ENCODE measurements around the gene USP17L27. TPM values are rescaled to one million over a fixed set of nuclear protein-coding genes. Genes with fewer than 3 reads are reported as not detected.
"Not testable (repeated sequence)": the region's sequence is repeated elsewhere in the genome, so short reads cannot be mapped to it uniquely, and the experiment has no call there.

USP17L27 gene, protein sequence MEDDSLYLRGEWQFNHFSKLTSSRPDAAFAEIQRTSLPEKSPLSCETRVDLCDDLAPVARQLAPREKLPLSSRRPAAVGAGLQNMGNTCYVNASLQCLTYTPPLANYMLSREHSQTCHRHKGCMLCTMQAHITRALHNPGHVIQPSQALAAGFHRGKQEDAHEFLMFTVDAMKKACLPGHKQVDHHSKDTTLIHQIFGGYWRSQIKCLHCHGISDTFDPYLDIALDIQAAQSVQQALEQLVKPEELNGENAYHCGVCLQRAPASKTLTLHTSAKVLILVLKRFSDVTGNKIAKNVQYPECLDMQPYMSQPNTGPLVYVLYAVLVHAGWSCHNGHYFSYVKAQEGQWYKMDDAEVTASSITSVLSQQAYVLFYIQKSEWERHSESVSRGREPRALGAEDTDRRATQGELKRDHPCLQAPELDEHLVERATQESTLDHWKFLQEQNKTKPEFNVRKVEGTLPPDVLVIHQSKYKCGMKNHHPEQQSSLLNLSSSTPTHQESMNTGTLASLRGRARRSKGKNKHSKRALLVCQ
- not detected for total RNA-seq

DNA sequence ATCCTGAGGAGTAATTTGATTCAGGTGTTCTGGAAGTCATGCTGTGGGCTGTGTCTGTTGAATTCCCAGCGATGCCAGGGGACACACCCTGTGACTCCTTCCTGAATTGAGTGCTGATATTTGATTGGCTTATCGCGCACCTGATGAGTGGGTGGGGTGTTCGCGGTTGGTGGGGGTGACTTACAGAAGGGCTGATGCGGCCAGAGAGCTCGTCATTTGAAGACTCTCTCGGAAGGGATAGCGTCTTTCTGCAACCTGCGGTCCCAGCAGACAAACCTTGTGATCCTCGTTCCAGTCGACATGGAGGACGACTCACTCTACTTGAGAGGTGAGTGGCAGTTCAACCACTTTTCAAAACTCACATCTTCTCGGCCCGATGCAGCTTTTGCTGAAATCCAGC, at the start of gene USP17L27:
Gene USP17L27, plus strand, starts transcription at position 301 of the 400 bp plus-strand sequence. Its CDS starts 0 bp downstream, at position 301.
- intact Hi-C loops (cut with DNase I); DNase-seq (ENCODE audit: low spot score): not testable (repeated sequence)

GRCh38 chr4:9324191-9324590, 19.8 kb upstream of the USP17L27 start:
- intact Hi-C loops (cut with DNase I); DNase-seq (ENCODE audit: low spot score); ATAC-seq: not testable (repeated sequence)

More for the DNA sequence above, at the start of gene USP17L27:
- not testable (repeated sequence) for ATAC-seq

DNA sequence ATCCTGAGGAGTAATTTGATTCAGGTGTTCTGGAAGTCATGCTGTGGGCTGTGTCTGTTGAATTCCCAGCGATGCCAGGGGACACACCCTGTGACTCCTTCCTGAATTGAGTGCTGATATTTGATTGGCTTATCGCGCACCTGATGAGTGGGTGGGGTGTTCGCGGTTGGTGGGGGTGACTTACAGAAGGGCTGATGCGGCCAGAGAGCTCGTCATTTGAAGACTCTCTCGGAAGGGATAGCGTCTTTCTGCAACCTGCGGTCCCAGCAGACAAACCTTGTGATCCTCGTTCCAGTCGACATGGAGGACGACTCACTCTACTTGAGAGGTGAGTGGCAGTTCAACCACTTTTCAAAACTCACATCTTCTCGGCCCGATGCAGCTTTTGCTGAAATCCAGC, 19.1 kb upstream of the USP17L27 start, which contains the start of gene USP17L24:
Gene USP17L24, plus strand, starts transcription at position 301 of the 400 bp plus-strand sequence. Its CDS starts 0 bp downstream, at position 301.
- intact Hi-C loops (cut with DNase I); ATAC-seq; DNase-seq (ENCODE audit: low spot score): not testable (repeated sequence)

- DNase-seq (ENCODE audit: low spot score); ATAC-seq; intact Hi-C loops (cut with DNase I): not testable (repeated sequence)
Measured at GRCh38 chr4:9329611-9330010, 14.3 kb upstream of the USP17L27 start, which contains the start of gene USP17L25. USP17L25 (plus strand) TSS chr4:9329911; CDS start chr4:9329911, 0 bp downstream.

GRCh38 chr4:9334358-9334757, 9.6 kb upstream of the USP17L27 start, which contains the start of gene USP17L26:
USP17L26 (plus strand) TSS chr4:9334658; CDS start chr4:9334658, 0 bp downstream.
- DNase-seq (ENCODE audit: low spot score); intact Hi-C loops (cut with DNase I); ATAC-seq: not testable (repeated sequence)

DNA sequence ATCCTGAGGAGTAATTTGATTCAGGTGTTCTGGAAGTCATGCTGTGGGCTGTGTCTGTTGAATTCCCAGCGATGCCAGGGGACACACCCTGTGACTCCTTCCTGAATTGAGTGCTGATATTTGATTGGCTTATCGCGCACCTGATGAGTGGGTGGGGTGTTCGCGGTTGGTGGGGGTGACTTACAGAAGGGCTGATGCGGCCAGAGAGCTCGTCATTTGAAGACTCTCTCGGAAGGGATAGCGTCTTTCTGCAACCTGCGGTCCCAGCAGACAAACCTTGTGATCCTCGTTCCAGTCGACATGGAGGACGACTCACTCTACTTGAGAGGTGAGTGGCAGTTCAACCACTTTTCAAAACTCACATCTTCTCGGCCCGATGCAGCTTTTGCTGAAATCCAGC, 4.8 kb upstream of the USP17L27 start, which contains the start of gene USP17L5:
Gene USP17L5, plus strand, starts transcription at position 301 of the 400 bp plus-strand sequence. Its CDS starts 0 bp downstream, at position 301.
- intact Hi-C loops (cut with DNase I); ATAC-seq; DNase-seq (ENCODE audit: low spot score): not testable (repeated sequence)

GRCh38 chr4:9348593-9348992, 4.6 kb downstream of the USP17L27 start, which contains the start of gene USP17L28:
USP17L28 (plus strand) TSS chr4:9348893; CDS start chr4:9348893, 0 bp downstream.
- ATAC-seq; DNase-seq (ENCODE audit: low spot score); intact Hi-C loops (cut with DNase I): not testable (repeated sequence)

GRCh38 chr4:9350866-9351265, 6.9 kb downstream of the USP17L27 start:
- DNase-seq (ENCODE audit: low spot score); ATAC-seq; intact Hi-C loops (cut with DNase I): not testable (repeated sequence)

DNA sequence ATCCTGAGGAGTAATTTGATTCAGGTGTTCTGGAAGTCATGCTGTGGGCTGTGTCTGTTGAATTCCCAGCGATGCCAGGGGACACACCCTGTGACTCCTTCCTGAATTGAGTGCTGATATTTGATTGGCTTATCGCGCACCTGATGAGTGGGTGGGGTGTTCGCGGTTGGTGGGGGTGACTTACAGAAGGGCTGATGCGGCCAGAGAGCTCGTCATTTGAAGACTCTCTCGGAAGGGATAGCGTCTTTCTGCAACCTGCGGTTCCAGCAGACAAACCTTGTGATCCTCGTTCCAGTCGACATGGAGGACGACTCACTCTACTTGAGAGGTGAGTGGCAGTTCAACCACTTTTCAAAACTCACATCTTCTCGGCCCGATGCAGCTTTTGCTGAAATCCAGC, 9.4 kb downstream of the USP17L27 start, which contains the start of gene USP17L29:
Gene USP17L29, plus strand, starts transcription at position 301 of the 400 bp plus-strand sequence. Its CDS starts 0 bp downstream, at position 301.
- DNase-seq (ENCODE audit: low spot score); intact Hi-C loops (cut with DNase I); ATAC-seq: not testable (repeated sequence)

GRCh38 chr4:9362829-9363228, 18.9 kb downstream of the USP17L27 start, which contains the start of gene USP17L30:
USP17L30 (plus strand) TSS chr4:9363129; CDS start chr4:9363129, 0 bp downstream.
- ATAC-seq; intact Hi-C loops (cut with DNase I); DNase-seq (ENCODE audit: low spot score): not testable (repeated sequence)

- ATAC-seq; intact Hi-C loops (cut with DNase I); DNase-seq (ENCODE audit: low spot score): not testable (repeated sequence)
Measured at GRCh38 chr4:9379881-9380280, 35.9 kb downstream of the USP17L27 start.

- ATAC-seq; intact Hi-C loops (cut with DNase I): not testable (repeated sequence)
- peak; percentile 66 for DNase-seq (ENCODE audit: low spot score)
Measured at GRCh38 chr4:9381012-9381534, 37.1 kb downstream of the USP17L27 start.

DNA sequence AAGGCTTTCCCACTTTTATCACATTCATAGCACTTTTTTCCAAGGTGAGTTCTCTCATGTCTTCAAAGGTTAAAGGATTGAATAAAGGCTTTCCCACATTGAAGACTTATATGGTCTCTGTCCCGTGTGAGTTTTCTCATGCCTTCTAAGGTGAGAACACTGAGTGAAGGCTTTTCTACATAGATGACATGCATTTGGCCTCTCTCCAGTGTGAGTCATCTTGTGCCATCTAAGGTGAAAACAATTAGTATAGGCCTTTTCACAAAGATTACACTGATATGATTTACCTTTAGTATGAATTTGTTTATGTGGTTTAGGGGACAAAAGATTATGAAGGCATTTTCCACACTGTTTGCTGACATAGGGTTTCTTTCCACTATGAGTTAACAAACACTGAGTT, 40.2 kb downstream of the USP17L27 start:
- no peak for ATAC-seq
- no peak for DNase-seq (ENCODE audit: low spot score)

DNA sequence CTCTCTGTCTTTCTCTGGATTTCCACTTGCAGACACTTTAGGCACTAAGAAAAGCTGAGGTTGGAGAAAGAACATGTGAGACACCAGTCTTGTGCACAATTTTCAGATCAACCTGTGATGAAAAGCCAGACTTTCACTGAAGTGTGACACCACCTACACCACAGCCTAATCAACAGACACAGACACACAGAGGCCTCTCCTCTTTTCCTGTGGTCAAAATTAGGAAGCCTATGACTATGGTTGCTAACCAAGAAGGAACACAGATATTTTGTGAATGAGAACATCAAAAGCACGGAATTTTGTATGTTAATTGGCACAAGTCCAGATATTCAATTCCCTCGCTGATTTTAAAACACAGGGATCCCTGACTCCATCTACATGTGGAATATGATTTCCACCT, 45.1 kb downstream of the USP17L27 start:
- not testable (repeated sequence) for ATAC-seq; DNase-seq (ENCODE audit: low spot score)

More for the DNA sequence above, 40.2 kb downstream of the USP17L27 start:
- intact Hi-C loops (cut with DNase I): no loop called here

More for the DNA sequence above, 45.1 kb downstream of the USP17L27 start:
- intact Hi-C loops (cut with DNase I): not testable (repeated sequence)

Other genes starting within 250 kb of the USP17L27 start
- not detected for gene FAM90A26, start 173.7 kb upstream of the USP17L27 start, total RNA-seq
- not detected for gene USP17L10, start 133.5 kb upstream of the USP17L27 start, total RNA-seq
- gene USP17L11, start 128.7 kb upstream of the USP17L27 start, total RNA-seq: not detected
- not detected for gene USP17L12, start 124.0 kb upstream of the USP17L27 start, total RNA-seq
- gene USP17L13, start 119.3 kb upstream of the USP17L27 start, total RNA-seq: not detected
- not detected for gene USP17L15, start 109.8 kb upstream of the USP17L27 start, total RNA-seq
- not detected for gene USP17L17, start 100.3 kb upstream of the USP17L27 start, total RNA-seq
- gene USP17L18, start 95.5 kb upstream of the USP17L27 start, total RNA-seq: not detected
- gene USP17L19, start 90.8 kb upstream of the USP17L27 start, total RNA-seq: not detected
- not detected for gene USP17L20, start 86.0 kb upstream of the USP17L27 start, total RNA-seq
- not detected for gene USP17L21, start 81.3 kb upstream of the USP17L27 start, total RNA-seq
- not detected for gene USP17L22, start 76.5 kb upstream of the USP17L27 start, total RNA-seq
- gene USP17L24, start 19.0 kb upstream of the USP17L27 start, total RNA-seq: not detected
- gene USP17L25, start 14.2 kb upstream of the USP17L27 start, total RNA-seq: not detected
- gene USP17L26, start 9.5 kb upstream of the USP17L27 start, total RNA-seq: not detected
- gene USP17L5, start 4.7 kb upstream of the USP17L27 start, total RNA-seq: not detected
- not detected for gene USP17L28, start 4.7 kb downstream of the USP17L27 start, total RNA-seq
- not detected for gene USP17L29, start 9.5 kb downstream of the USP17L27 start, total RNA-seq
- gene USP17L30, start 19.0 kb downstream of the USP17L27 start, total RNA-seq: not detected
- not detected for gene DEFB131A, start 100.3 kb downstream of the USP17L27 start, total RNA-seq

Measured in sciatic nerve (tissue), 2 donors.